Measurements from ENCODE around the gene ITIH5. TPM values are rescaled to one million over a fixed set of nuclear protein-coding genes. Genes with fewer than 3 reads are reported as not detected.

ITIH5 gene
- total and polyA plus RNA-seq, 2 of the 8 experiments (the other 6 are each of a cell fraction or from before 2014, with no cell fraction given), result 5.8 to 7.6 TPM

- Histone ChIP-seq H3K9ac (replicated peaks in 1 of 4; ENCODE audit: extremely low read depth in 1 of 4, low read depth in 3 of 4, low read length in 3 of 4) (no peak overlapping the region), H3K79me2 (ENCODE audit: control insufficient read depth in 1 of 2, insufficient read depth in 2 of 2, low read length in 2 of 2) (no peaks in the 10 kb centered on the region), H4K20me1 (replicated peaks in 1 of 2; ENCODE audit: control insufficient read depth in 1 of 2, insufficient read depth in 2 of 2, low read length in 2 of 2) (no peaks in the 10 kb centered on the region), H2BK120ac (replicated peaks; ENCODE audit: low read depth, low read length) (no peak overlapping the region), H3K4ac (replicated peaks; ENCODE audit: insufficient read length, low read depth, low read length) (no peak overlapping the region), H3K23ac (ENCODE audit: insufficient read length) (no peak overlapping the region), H2BK5ac (ENCODE audit: low read depth, low read length) (no peak overlapping the region), H4K91ac (replicated peaks; ENCODE audit: insufficient read length, low read length) (no peak overlapping the region), H3K9me3 (ENCODE audit: insufficient read depth in 2 of 2, low read depth in 1 of 2, low read length in 1 of 2) (no peaks in the 10 kb centered on the region), H2BK15ac (ENCODE audit: low read length) (no peak overlapping the region), H3K4me1 (replicated peaks in 1 of 4; ENCODE audit: control insufficient read depth in 3 of 4, insufficient read depth in 4 of 4, low read length in 3 of 4) (no peaks in the 10 kb centered on the region; a peak in 1 of 7 replicates), H4K5ac (ENCODE audit: insufficient read length, low read depth, low read length) (no peak overlapping the region), H4K8ac (ENCODE audit: extremely low read depth, insufficient read depth, low read length) (no peak overlapping the region), H2BK12ac (ENCODE audit: low read depth, low read length) (no peak overlapping the region), H2AK5ac (ENCODE audit: low read depth, low read length) (no peak overlapping the region), H3K27ac (ENCODE audit: low read depth, low read length) (no peak overlapping the region), H3K14ac (ENCODE audit: insufficient read length) (no peak overlapping the region), H3K56ac (replicated peaks; ENCODE audit: insufficient read length, low read depth, low read length) (no peak overlapping the region), H3K79me1 (ENCODE audit: low read depth, low read length) (no peaks in the 10 kb centered on the region), H3K18ac (ENCODE audit: extremely low read depth, low read length) (no peak overlapping the region), H3K4me3 (ENCODE audit: extremely low read depth in 1 of 4, insufficient read depth in 2 of 4, low read depth in 3 of 4, low read length in 4 of 4) (no peak overlapping the region), H2AFZ (ENCODE audit: low read length) (no peak overlapping the region), H3K4me2 (ENCODE audit: insufficient read depth in 1 of 2, low read depth in 2 of 2, low read length in 2 of 2) (no peak overlapping the region), H3K36me3 (ENCODE audit: control insufficient read depth in 2 of 4, insufficient read depth in 4 of 4, low read length in 3 of 4) (no peaks in the 10 kb centered on the region), H3K27me3 (replicated peaks in 1 of 4; ENCODE audit: control insufficient read depth in 3 of 4, extremely low read depth in 1 of 4, insufficient read depth in 3 of 4, low read length in 3 of 4) (peaks cover 0 to 2% (median 0%) of the 10 kb centered on the region in 4 experiments; a peak in 3 of 7 replicates), H3K23me2 (ENCODE audit: low read depth, low read length) (peaks cover 3% of the 10 kb centered on the region; the same call in 1 of the 2 replicates), H2BK20ac (ENCODE audit: low read length) (no peak overlapping the region)
- FAIRE-seq (no peak), DNase-seq (ENCODE audit: low read depth in 1 of 2, low spot score in 2 of 2) (no peak)
- ChIA-PET CTCF (ENCODE audit: partially characterized antibody) (interaction anchor here (0.6 to 4.0 kb wide), 2 partner anchors 15 to 412 kb away, joined by 3 to 22 read pairs; no protein-coding TSS in a partner anchor), POLR2A (ENCODE audit: partially characterized antibody) (no interaction called here)
- TF ChIP-seq CTBP2 (IDR thresholded peaks at IDR 0.05; ENCODE audit: borderline replicate concordance, insufficient read depth, insufficient read length, low read length) (no peak), CTCF (IDR thresholded peaks at IDR 0.05; ENCODE audit: control extremely low read depth in 1 of 3, insufficient read depth in 1 of 3, low read depth in 1 of 3, low read length in 3 of 3) (no peak), ZNF274 (IDR thresholded peaks at IDR 0.05; ENCODE audit: borderline replicate concordance, extremely low read depth, low read length) (no peak), POLR2AphosphoS5 (IDR thresholded peaks at IDR 0.05; ENCODE audit: low read depth, low read length) (no peak)
- WGBS, 2 experiments (ENCODE audit: extremely low coverage in 1 of 2, insufficient coverage in 1 of 2, insufficient read length in 1 of 2, insufficient replicate concordance in 2 of 2, low coverage in 1 of 2, low lambda C conversion rate in 2 of 2, missing lambda C conversion rate in 1 of 2), result 92% methylated on average over 23 of the region's 23 CpGs; no CpG with 5 or more reads in 1 of the 2 experiments
Observed at GRCh38 chr10:7672341-7673134, 5.8 kb upstream of the ITIH5 start.

Data from H1 (cell line).